Measurements from ENCODE around the gene RBM20.

DNA sequence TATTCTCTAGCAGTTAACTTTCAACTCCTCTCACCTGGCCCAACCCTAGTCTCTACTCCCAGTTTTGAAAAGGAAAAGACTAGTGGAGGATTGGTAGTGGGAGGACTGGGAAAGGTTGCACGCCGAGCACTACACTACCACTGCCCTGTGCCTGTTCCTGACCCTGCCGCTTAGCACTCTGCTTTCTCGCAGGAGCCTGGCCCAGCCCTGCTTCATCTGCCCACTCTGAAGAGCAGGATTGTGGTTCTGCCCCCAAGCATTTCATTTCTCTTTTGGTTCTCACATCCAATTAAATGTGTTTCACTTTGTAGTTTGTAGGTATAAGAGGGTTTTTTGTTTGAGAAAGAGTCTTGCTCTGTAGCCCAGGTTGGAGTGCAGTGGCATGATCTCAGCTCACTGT is 31.5 kb upstream of the RBM20 start:
- TF ChIP-seq SP1 (IDR thresholded peaks at IDR 0.05) (no peak), SP1 (CRISPR knock-in tag; IDR thresholded peaks at IDR 0.05) (no peak), ZNF563 (CRISPR knock-in tag; IDR thresholded peaks at IDR 0.05) (no peak), ZNF678 (CRISPR knock-in tag; IDR thresholded peaks at IDR 0.05) (no peak), TARDBP (CRISPR knock-in tag; IDR thresholded peaks at IDR 0.05) (no peak)
